HG02938 (cell line): ENCODE data around the gene TP53RK.

Experiments
- ATAC-seq: cut with Tn5 transposase; IDR thresholded peaks from one replicate; pipeline ENCODE4 v1.9.1; 2021; ENCODE audit warnings: mild to moderate bottlenecking, moderate library complexity; ENCODE audit not compliant: unreplicated experiment

The TP53RK gene

GRCh38 chr20:46708172-46708860 lies 19.1 kb upstream of the TP53RK start:
- no peak for ATAC-seq

- no peak for ATAC-seq
Measured at GRCh38 chr20:46706242-46706641, 17.0 kb upstream of the TP53RK start.

GRCh38 chr20:46705378-46705729 lies 16.1 kb upstream of the TP53RK start:
- ATAC-seq = no peak

- no peak for ATAC-seq
Measured at GRCh38 chr20:46704714-46705377, 15.6 kb upstream of the TP53RK start.

GRCh38 chr20:46703435-46703834 lies 14.2 kb upstream of the TP53RK start:
- ATAC-seq = no peak

GRCh38 chr20:46702447-46703203 lies 13.4 kb upstream of the TP53RK start:
- no peak for ATAC-seq

- no peak for ATAC-seq
Measured at GRCh38 chr20:46701986-46702385, 12.7 kb upstream of the TP53RK start.

- no peak for ATAC-seq
Measured at GRCh38 chr20:46701556-46701955, 12.3 kb upstream of the TP53RK start.

GRCh38 chr20:46701057-46701456 lies 11.8 kb upstream of the TP53RK start:
- no peak for ATAC-seq

GRCh38 chr20:46700481-46700880 lies 11.2 kb upstream of the TP53RK start:
- no peak for ATAC-seq

GRCh38 chr20:46699651-46700359 lies 10.6 kb upstream of the TP53RK start:
- no peak for ATAC-seq

- ATAC-seq = no peak
Measured at GRCh38 chr20:46698788-46699187, 9.5 kb upstream of the TP53RK start.

- ATAC-seq = no peak
Measured at GRCh38 chr20:46696791-46697279, 7.6 kb upstream of the TP53RK start.

- ATAC-seq = no peak
Measured at GRCh38 chr20:46695892-46696291, 6.6 kb upstream of the TP53RK start.

GRCh38 chr20:46694484-46694883 lies 5.2 kb upstream of the TP53RK start:
- no peak for ATAC-seq

GRCh38 chr20:46691196-46691595 lies 2.0 kb upstream of the TP53RK start:
- ATAC-seq = no peak

GRCh38 chr20:46690219-46691106 lies 1.2 kb upstream of the TP53RK start:
- ATAC-seq = no peak

GRCh38 chr20:46689754-46690085 lies 476 bp upstream of the TP53RK start:
- no peak for ATAC-seq

GRCh38 chr20:46688151-46689081 lies 828 bp downstream of the TP53RK start:
- no peak for ATAC-seq
